Liver (tissue), 3 donors: Measurements from ENCODE around the gene PHLDA2.

Experiments
- ATF3 ChIP-seq: IDR thresholded peaks from 2 replicates; pipeline ENCODE4 v1.6.1; 2016; ENCODE audit warnings: antibody characterized with exemption
- CTCF ChIP-seq: fragments of 150-350 bp; IDR thresholded peaks from 2 replicates; pipeline ENCODE4 v1.5.1; 2017; ENCODE audit warnings: improper control_type of control experiment, low read depth, low read length; ENCODE audit not compliant: missing input control
- EGR1 ChIP-seq, 2 donors: IDR thresholded peaks; 2 replicates each; pipeline ENCODE4 v1.6.1; 2016 to 2018; ENCODE audit warnings: antibody characterized with exemption in 2 of 2, low read depth in 2 of 2
- FOXA1 ChIP-seq: IDR thresholded peaks from 2 replicates; pipeline ENCODE4 v1.6.1; 2016; ENCODE audit warnings: antibody characterized with exemption
- FOXA2 ChIP-seq: IDR thresholded peaks from 2 replicates; pipeline ENCODE4 v1.6.1; 2016; ENCODE audit warnings: antibody characterized with exemption
- GABPA ChIP-seq, 2 donors: IDR thresholded peaks in 1 of 2; conservative IDR thresholded peaks in 1 of 2; 2 replicates each; pipeline ENCODE4 v1.6.1; 2016; ENCODE audit warnings: antibody characterized with exemption in 2 of 2, mild to moderate bottlenecking in 1 of 2, moderate library complexity in 1 of 2
- JUND ChIP-seq, 2 donors: IDR thresholded peaks; 2 replicates each; pipeline ENCODE4 v1.6.1; 2016; ENCODE audit warnings: antibody characterized with exemption in 2 of 2
- MAX ChIP-seq: IDR thresholded peaks from 2 replicates; pipeline ENCODE4 v1.6.1; 2016; ENCODE audit warnings: antibody characterized with exemption
- REST ChIP-seq: IDR thresholded peaks from 2 replicates; pipeline ENCODE4 v1.6.1; 2016; ENCODE audit warnings: antibody characterized with exemption, mild to moderate bottlenecking
- SP1 ChIP-seq: IDR thresholded peaks from 2 replicates; pipeline ENCODE4 v1.6.1; 2018; ENCODE audit warnings: antibody characterized with exemption, mild to moderate bottlenecking
- TAF1 ChIP-seq: conservative IDR thresholded peaks from 2 replicates; pipeline ENCODE4 v1.6.1; 2016; ENCODE audit warnings: antibody characterized with exemption, mild to moderate bottlenecking
- YY1 ChIP-seq: IDR thresholded peaks from 2 replicates; pipeline ENCODE4 v1.6.1; 2016; ENCODE audit warnings: antibody characterized with exemption, mild to moderate bottlenecking
- donor health status: healthy.
- donor health status: healthy.

- TF ChIP-seq JUND (IDR thresholded peaks at IDR 0.05) (no peak), CTCF (no peak), GABPA (IDR thresholded peaks at IDR 0.05 in 1 of 2, conservative IDR thresholded peaks at IDR 0.05 in 1 of 2) (no peak), TAF1 (no peak), FOXA2 (no peak), REST (no peak), SP1 (no peak), YY1 (no peak), MAX (no peak), EGR1 (IDR thresholded peaks at IDR 0.05; ENCODE audit: low read depth in 2 of 2) (no peak), FOXA1 (no peak), ATF3 (no peak)
These were observed 11.1 kb upstream of the PHLDA2 start for GRCh38 chr11:2940147-2940920.
